B cell (primary cell): ENCODE measurements around the gene CERK.

Experiments
- CTCF ChIP-seq: fragments of 200-600 bp; IDR thresholded peaks from one replicate; pipeline ENCODE4 v1.8.0; 2022; ENCODE audit warnings: antibody characterized with exemption, mild to moderate bottlenecking
- EZH2 ChIP-seq: IDR thresholded peaks from 2 replicates; pipeline ENCODE4 v1.6.1; 2012; ENCODE audit warnings: borderline replicate concordance, low read depth, mild to moderate bottlenecking, moderate library complexity, low read length; ENCODE audit not compliant: insufficient read depth, poor library complexity, severe bottlenecking

GRCh38 chr22:46687460-46687859, 50.6 kb downstream of the CERK start:
- TF ChIP-seq CTCF (no peak), EZH2 (no peak)
